GM12865 (cell line): Measurements from ENCODE around the gene PDE4A.
"Not testable (repeated sequence)": the region's sequence is repeated elsewhere in the genome, so short reads cannot be mapped to it uniquely, and the experiment has no call there.

Experiments used
- DNase-seq: peaks from one replicate; pipeline ENCODE4 v3.0.0; 2010; ENCODE audit warnings: low read depth
- H3K4me3 ChIP-seq: 2 replicates; pipeline ENCODE4 v1.5.1; 2011; ENCODE audit warnings: mild to moderate bottlenecking, low read depth, low read length, control low read depth
- TF ChIP-seq, protein P1 (sequence below): IDR thresholded peaks from 2 replicates; pipeline ENCODE4 v1.5.1; 2011; ENCODE audit warnings: low read length, control low read depth, low read depth, inconsistent platforms; ENCODE audit not compliant: insufficient read depth; ENCODE audit errors: missing control alignments

PDE4A gene

DNA sequence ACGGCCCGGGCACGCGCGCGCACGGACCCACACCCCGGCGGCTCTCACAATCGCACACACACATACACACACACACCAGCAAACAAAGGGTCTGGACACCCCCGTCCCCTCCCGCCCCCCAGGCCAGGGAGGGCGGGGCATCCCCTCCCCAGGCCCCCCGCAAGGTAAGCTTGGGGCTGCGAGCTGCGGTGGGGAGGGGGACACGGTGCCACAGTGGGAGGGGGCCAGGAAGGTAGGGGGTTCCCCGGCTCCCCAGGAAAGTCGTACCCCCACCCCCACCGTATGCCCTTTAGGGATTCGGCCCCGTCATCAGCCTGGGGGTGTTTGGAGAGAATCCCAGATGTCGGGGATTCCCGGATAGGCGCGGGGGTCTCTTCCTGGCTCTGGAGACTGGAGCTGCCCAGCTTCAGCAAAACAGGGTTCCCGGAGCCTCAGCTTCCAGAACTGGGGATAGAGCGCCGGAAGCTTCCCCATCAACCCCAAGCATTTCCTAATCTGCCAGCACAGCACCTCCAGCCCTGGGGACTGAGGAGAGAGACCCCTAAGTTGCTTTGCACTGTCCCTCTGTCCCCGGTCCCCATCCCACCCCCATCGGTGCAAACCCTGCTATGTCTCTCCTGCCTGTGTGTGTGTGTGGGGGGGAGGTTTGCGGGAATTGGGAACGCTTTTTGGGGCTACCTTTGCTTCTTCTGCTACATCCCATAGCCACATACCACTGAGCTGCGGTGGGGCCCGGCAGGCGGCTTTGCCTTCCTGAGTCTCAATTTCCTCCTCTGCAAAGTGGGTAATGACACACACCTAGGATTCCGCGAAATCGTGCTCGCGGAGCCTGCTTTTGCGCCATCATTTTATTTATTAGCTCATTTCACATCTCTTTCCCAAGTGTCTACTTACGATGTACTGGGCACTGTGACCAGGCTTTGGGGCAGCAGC, 15.2 kb upstream of the PDE4A start:
- H3K4me3 ChIP-seq, result peak overlapping the region; percentile 96
- TF ChIP-seq, protein P1, sequence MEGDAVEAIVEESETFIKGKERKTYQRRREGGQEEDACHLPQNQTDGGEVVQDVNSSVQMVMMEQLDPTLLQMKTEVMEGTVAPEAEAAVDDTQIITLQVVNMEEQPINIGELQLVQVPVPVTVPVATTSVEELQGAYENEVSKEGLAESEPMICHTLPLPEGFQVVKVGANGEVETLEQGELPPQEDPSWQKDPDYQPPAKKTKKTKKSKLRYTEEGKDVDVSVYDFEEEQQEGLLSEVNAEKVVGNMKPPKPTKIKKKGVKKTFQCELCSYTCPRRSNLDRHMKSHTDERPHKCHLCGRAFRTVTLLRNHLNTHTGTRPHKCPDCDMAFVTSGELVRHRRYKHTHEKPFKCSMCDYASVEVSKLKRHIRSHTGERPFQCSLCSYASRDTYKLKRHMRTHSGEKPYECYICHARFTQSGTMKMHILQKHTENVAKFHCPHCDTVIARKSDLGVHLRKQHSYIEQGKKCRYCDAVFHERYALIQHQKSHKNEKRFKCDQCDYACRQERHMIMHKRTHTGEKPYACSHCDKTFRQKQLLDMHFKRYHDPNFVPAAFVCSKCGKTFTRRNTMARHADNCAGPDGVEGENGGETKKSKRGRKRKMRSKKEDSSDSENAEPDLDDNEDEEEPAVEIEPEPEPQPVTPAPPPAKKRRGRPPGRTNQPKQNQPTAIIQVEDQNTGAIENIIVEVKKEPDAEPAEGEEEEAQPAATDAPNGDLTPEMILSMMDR, result no peak
- no peak for DNase-seq

DNA sequence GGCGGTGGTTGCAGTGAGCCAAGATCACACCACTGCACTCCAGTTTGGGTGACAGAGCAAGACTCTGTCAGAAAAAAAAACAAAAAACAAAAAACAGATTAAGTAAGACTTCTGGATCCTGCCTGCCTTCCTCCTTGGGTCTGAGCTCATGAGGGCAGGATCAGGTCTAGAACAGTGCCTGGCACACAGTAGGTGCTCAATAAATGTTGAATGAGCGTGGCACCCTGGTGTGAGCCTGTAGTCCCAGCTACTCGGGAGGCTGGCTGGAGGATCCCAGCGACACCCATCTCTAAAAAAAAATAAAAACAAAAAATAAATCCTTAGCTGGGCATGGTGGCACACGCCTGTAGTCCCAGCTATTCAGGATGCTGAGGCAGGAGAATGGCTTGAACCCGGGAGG, 14.1 kb upstream of the PDE4A start:
- no peak for DNase-seq
- no peak overlapping the region for H3K4me3 ChIP-seq
- TF ChIP-seq, protein P1, result no peak

DNA sequence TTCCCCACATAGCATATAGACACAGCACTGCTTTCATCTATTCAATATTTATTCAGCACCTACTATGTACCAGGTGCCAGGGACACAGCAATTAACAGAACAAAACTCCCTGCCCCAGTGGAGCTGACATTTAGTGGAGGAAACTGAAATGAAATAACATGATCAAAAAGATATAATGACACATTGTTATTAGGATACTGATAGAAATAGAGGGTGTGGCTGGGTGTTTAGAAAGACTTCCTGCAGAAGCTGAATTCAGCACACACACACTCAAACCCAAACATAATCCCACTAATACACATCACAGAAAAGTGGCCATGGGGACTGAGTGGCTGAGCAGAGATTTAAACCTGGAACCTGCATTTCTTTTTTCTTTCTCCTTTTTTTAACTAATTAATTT, 13.2 kb upstream of the PDE4A start:
- no peak overlapping the region for H3K4me3 ChIP-seq
- TF ChIP-seq, protein P1, result no peak
- no peak for DNase-seq

DNA sequence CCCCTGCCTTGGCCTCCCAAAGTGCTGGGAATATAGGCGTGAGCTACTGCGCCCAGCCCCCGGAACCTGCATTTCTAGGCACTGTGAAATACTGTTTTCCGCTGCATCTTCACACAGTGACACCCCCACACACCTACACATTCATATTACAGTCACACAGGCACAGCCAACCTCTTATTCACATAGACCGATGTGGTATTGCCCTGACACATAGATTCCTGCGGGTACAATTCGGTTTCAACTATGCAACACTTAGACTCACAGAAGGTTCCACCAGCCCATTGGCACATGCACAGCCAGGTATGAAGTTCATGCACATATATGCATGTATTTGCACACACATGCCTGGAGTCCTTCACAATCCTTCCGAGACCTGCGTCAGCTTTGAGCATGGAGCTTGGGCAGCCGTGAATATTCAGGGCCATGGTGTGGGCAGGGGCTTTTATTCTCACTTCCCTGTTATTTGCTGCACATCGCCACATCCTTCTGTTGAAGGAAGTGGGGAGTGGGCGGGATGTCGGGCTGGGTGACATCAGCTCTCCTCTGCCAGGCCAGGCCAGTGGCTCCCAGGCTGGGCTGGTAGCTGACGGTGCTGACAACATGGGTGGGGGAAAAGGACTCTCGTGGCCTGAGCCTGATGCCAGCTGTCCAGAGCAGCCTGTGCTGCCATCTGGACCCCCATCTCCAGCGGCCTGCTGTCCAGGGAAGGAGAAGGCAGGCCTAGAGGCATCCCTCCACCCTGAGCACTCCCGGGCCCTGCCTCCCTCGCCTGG, 11.6 kb upstream of the PDE4A start:
- TF ChIP-seq, protein P1, result no peak
- no peak overlapping the region for H3K4me3 ChIP-seq
- DNase-seq, result peak; percentile 62

DNA sequence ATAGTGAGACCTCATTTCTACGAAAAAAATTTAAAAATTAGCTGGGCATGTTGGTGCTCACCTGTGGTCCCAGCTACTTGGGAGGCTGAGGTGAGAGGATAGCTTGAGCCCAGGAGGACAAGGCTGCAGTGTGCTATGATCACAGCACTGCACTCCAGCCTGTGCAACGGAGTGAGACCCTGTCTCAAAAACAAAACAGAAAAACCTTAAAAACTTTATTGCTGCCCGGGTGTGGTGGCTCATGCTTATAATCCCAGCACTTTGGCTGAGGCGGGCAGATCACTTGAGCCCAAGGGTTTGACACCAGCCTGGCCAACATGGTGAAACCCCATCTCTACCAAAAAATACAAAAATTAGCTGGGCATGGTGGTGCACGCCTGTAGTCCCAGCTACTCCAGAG, 9.1 kb upstream of the PDE4A start:
- not testable (repeated sequence) for H3K4me3 ChIP-seq, DNase-seq

DNA sequence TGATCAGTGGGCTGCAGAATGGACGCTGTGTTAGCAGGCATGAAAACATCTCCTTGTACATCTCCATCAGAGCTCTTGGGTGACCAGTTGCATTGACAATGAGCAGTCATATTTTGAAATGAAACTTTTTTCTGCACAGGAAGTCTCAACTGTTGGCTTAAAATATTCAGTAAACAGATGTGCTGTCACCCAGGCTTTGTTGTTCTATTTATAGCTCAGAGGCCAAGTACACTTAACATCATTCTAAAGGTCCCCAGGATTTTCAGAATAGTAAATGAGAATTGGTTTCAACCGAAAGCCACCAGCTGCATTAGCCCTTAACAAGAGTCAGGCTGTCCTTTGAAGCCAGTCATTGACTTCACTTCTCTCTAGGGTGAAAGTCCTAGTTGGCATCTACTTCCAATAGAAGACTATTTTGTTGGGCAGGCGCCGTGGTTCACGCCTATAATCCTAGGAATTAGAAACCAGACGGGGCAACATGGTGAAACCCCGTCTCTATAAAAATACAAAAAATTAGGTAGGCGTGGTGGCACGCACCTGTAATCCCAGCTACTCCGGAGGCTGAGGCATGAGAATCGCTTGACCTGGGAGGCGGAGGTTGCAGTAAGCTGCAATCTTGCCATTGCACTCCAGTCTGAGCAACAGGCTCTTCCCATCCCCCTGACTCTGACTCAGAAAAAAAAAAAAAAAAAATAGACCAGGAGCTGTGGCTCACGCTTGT, 7.9 kb upstream of the PDE4A start:
- TF ChIP-seq, protein P1, result no peak
- DNase-seq, result peak; percentile 95
- H3K4me3 ChIP-seq, result peak overlapping the region; percentile 11; the same call in 1 of the 2 replicates

DNA sequence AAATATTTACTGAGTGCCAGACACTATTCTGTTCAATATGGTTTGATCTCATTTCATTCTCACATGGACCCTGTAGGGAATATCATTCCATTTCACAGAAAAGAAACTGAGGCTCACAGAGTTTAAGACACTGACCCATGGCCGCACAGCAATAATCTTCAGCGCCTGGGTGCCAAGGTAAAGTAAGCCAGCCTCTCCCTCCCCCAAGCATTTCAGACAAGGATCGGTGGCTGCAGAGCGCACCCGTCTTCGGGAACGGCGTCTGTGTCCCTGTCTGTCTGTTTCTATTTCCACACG, 4.3 kb upstream of the PDE4A start:
- TF ChIP-seq, protein P1, result no peak
- no peak for DNase-seq
- peak overlapping the region; percentile 53 for H3K4me3 ChIP-seq
